GM23338 (cell line): ENCODE data around the gene FCHO2. TPM values are rescaled to one million over a fixed set of nuclear protein-coding genes. Genes with fewer than 3 reads are reported as not detected.

Experiments
- ATAC-seq: fragments of 200-7000 bp; cut with Tn5 transposase; 3 replicates; pipeline ENCODE4 v1.9.1; 2020
- DNase-seq: peaks from one replicate; pipeline ENCODE4 v3.0.0-alpha.2; 2015; ENCODE audit warnings: low spot score
- H2AFZ ChIP-seq: fragments of 200-600 bp; sonication (generic); 2 replicates; pipeline ENCODE4 v1.8.0; 2016; ENCODE audit warnings: antibody characterized with exemption, mild to moderate bottlenecking, moderate library complexity
- H3F3A ChIP-seq: fragments of 200-600 bp; sonication (generic); replicated peaks from 2 replicates; pipeline ENCODE4 v1.8.0; 2017; ENCODE audit warnings: antibody characterized with exemption, mixed run types, low read depth
- H3K27ac ChIP-seq: fragments of 200-600 bp; sonication (generic); 2 replicates; pipeline ENCODE4 v1.6.1; 2016; ENCODE audit warnings: low read depth
- H3K27me3 ChIP-seq: fragments of 200-600 bp; sonication (generic); 2 replicates; pipeline ENCODE4 v1.8.0; 2016; ENCODE audit warnings: mild to moderate bottlenecking, mixed run types, moderate library complexity; ENCODE audit not compliant: insufficient read depth
- H3K36me3 ChIP-seq: fragments of 200-600 bp; sonication (generic); 2 replicates; pipeline ENCODE4 v1.8.0; 2016; ENCODE audit warnings: mild to moderate bottlenecking; ENCODE audit not compliant: insufficient read depth
- H3K4me1 ChIP-seq: fragments of 200-600 bp; sonication (generic); 2 replicates; pipeline ENCODE4 v1.8.0; 2016; ENCODE audit warnings: mild to moderate bottlenecking, moderate library complexity; ENCODE audit not compliant: insufficient read depth
- H3K4me2 ChIP-seq: fragments of 200-600 bp; sonication (generic); 2 replicates; pipeline ENCODE4 v1.7.1; 2017; ENCODE audit warnings: mixed run types
- H3K4me3 ChIP-seq: fragments of 200-600 bp; sonication (generic); 2 replicates; pipeline ENCODE4 v1.6.1; 2016; ENCODE audit warnings: mixed run types
- H3K79me2 ChIP-seq: fragments of 200-600 bp; sonication (generic); replicated peaks from 2 replicates; pipeline ENCODE4 v1.8.0; 2017; ENCODE audit warnings: mild to moderate bottlenecking; ENCODE audit not compliant: insufficient read depth
- H3K9me2 ChIP-seq: fragments of 200-600 bp; sonication (generic); 2 replicates; pipeline ENCODE4 v1.8.0; 2017; ENCODE audit not compliant: insufficient read depth
- H4K20me1 ChIP-seq: fragments of 200-600 bp; sonication (generic); replicated peaks from 2 replicates; pipeline ENCODE4 v1.8.0; 2017; ENCODE audit warnings: mild to moderate bottlenecking; ENCODE audit not compliant: insufficient read depth
- H3K27ac Mint-ChIP-seq: 2 replicates; pipeline ENCODE4 v1.8.0; 2020; ENCODE audit warnings: inconsistent platforms, mild to moderate bottlenecking, moderate library complexity, mixed read lengths
- H3K27me3 Mint-ChIP-seq: 3 replicates; pipeline ENCODE4 v1.8.0; 2022; ENCODE audit warnings: low read depth, mild to moderate bottlenecking, moderate library complexity, mixed read lengths, inconsistent platforms; ENCODE audit not compliant: insufficient read depth, poor library complexity
- H3K36me3 Mint-ChIP-seq: 3 replicates; pipeline ENCODE4 v1.8.0; 2021; ENCODE audit warnings: low read depth, mild to moderate bottlenecking, inconsistent platforms, moderate library complexity, mixed read lengths
- H3K4me1 Mint-ChIP-seq: 3 replicates; pipeline ENCODE4 v1.8.0; 2020; ENCODE audit warnings: mild to moderate bottlenecking, inconsistent platforms, mixed read lengths
- H3K4me3 Mint-ChIP-seq: 3 replicates; pipeline ENCODE4 v1.8.0; 2021; ENCODE audit warnings: moderate library complexity, mild to moderate bottlenecking, inconsistent platforms, mixed read lengths
- H3K9me3 Mint-ChIP-seq: 3 replicates; pipeline ENCODE4 v1.8.0; 2020; ENCODE audit warnings: moderate library complexity, mild to moderate bottlenecking, inconsistent platforms, mixed read lengths
- CREB1 ChIP-seq: fragments of 250-450 bp; sonication (Bioruptor Pico); IDR thresholded peaks from 2 replicates; pipeline ENCODE4 v1.5.0; 2020; ENCODE audit warnings: low read depth, mild to moderate bottlenecking, moderate library complexity
- EZH2 ChIP-seq: fragments of 200-600 bp; sonication (generic); IDR thresholded peaks from one replicate; pipeline ENCODE4 v1.8.0; 2017; ENCODE audit warnings: antibody characterized with exemption, mild to moderate bottlenecking, low read depth; ENCODE audit not compliant: unreplicated experiment
- EZH2phosphoT487 ChIP-seq: fragments of 200-600 bp; sonication (generic); IDR thresholded peaks from one replicate; pipeline ENCODE4 v1.8.1; 2018; ENCODE audit warnings: antibody characterized with exemption; ENCODE audit not compliant: unreplicated experiment
- JUNB ChIP-seq: IDR thresholded peaks from one replicate; pipeline ENCODE4 v1.6.1; 2016; ENCODE audit warnings: antibody characterized with exemption; ENCODE audit not compliant: unreplicated experiment
- NANOG ChIP-seq: IDR thresholded peaks from 2 replicates; pipeline ENCODE4 v1.6.1; 2016; ENCODE audit warnings: antibody characterized with exemption, borderline replicate concordance
- POLR2AphosphoS5 ChIP-seq: IDR thresholded peaks from 2 replicates; pipeline ENCODE4 v1.6.1; 2016; ENCODE audit warnings: antibody characterized with exemption, low read depth
- STAT1 ChIP-seq: IDR thresholded peaks from one replicate; pipeline ENCODE4 v1.6.1; 2016; ENCODE audit warnings: antibody characterized with exemption; ENCODE audit not compliant: unreplicated experiment
- ZNF114 ChIP-seq: fragments of 250-450 bp; sonication (Bioruptor Pico); IDR thresholded peaks from 2 replicates; pipeline ENCODE4 v1.5.0; 2020; ENCODE audit warnings: mild to moderate bottlenecking, moderate library complexity
- ZNF331 ChIP-seq: fragments of 250-450 bp; sonication (Bioruptor Pico); IDR thresholded peaks from 2 replicates; pipeline ENCODE4 v1.5.0; 2020; ENCODE audit warnings: low read depth, mild to moderate bottlenecking, moderate library complexity
- polyA plus RNA-seq: library from polyadenylated mRNA; unstranded; fragments of >200 nt; fragmentation: Nextera tagmentation; extraction: Ambion mirVana; gene quantifications from 2 replicates; pipeline ENCODE4 v1.2.1, GENCODE V29; 2016
- total RNA-seq: library from RNA; depleted of rRNA; stranded (reverse); fragments of >200 nt; shearing (Covaris generic); gene quantifications from 2 replicates; pipeline ENCODE4 v1.2.3, GENCODE V29; 2014
- TF ChIP-seq, protein P1 (sequence below), 2 experiments: fragments of 200-600 bp in 1 of 2; sonication (generic) in 1 of 2; conservative IDR thresholded peaks; 2 replicates each; pipeline versions ENCODE4 v1.5.1 to v1.6.1; 2016 to 2017; ENCODE audit warnings: antibody characterized with exemption in 2 of 2, low read depth in 2 of 2, mild to moderate bottlenecking in 2 of 2, moderate library complexity in 1 of 2
- TF ChIP-seq, protein P2 (sequence below): IDR thresholded peaks from one replicate; pipeline ENCODE4 v1.6.1; 2018; ENCODE audit warnings: antibody characterized with exemption; ENCODE audit not compliant: unreplicated experiment
- TF ChIP-seq, protein P3 (sequence below): IDR thresholded peaks from 2 replicates; pipeline ENCODE4 v1.6.1; 2016; ENCODE audit warnings: antibody characterized with exemption
- TF ChIP-seq, protein P4 (sequence below): fragments of 250-450 bp; sonication (Bioruptor Pico); IDR thresholded peaks from 2 replicates; pipeline ENCODE4 v1.5.0; 2020; ENCODE audit warnings: mild to moderate bottlenecking, moderate library complexity

FCHO2 gene
- total and polyA plus RNA-seq, 2 experiments from 2014 or later = 8.4 to 10.1 TPM

DNA sequence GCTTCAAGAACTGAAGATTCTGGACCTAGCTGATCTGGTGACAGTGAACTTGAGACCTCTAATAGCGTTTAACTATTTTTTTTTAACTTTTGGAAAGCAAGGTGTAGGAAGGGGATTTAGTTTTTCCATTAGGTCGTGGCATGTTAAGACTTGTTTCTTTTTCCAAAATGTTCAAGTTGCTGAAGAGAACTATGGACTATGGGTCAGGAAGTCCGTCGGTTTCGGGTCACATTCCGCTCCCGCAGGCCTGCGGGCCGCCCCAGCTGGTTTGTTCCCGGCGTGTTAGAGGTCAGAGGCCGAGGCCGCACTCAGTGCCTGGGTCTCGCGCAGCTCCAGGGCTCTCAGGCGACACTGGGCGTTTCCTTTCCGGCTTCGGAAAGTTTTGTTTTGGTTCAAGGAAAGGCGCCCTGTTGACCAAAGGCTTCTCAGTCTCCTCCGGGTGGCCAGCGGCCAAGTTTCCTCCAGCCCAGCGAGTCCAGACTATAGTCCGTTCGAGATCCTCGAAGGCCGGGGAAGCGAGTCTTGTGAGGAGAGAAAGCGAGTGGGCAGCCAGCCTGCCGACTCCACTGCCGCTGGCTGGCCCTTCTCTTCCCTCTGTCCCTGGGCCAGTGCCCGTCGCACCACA is 586 bp upstream of the FCHO2 start:
- ATAC-seq (peak; percentile 75), DNase-seq (peak; percentile 78)

More for the DNA sequence above, 586 bp upstream of the FCHO2 start:
- H4K20me1 ChIP-seq = no peaks in the 10 kb centered on the region
- peak overlapping the region; percentile 92 for H3K27ac ChIP-seq
- H3K4me3 Mint-ChIP-seq = peak overlapping the region; percentile 86
- peak overlapping the region; percentile 83 for H3K4me2 ChIP-seq
- H3K36me3 ChIP-seq = no peaks in the 10 kb centered on the region
- H3K36me3 Mint-ChIP-seq = no peaks in the 10 kb centered on the region; the same call in 2 of the 3 replicates
- H3K9me3 Mint-ChIP-seq = no peaks in the 10 kb centered on the region
- H3K4me3 ChIP-seq = peak overlapping the region; percentile 70
- H3K27me3 ChIP-seq = peaks cover 8% of the 10 kb centered on the region; the same call in 1 of the 2 replicates
- TF ChIP-seq, protein P1, sequence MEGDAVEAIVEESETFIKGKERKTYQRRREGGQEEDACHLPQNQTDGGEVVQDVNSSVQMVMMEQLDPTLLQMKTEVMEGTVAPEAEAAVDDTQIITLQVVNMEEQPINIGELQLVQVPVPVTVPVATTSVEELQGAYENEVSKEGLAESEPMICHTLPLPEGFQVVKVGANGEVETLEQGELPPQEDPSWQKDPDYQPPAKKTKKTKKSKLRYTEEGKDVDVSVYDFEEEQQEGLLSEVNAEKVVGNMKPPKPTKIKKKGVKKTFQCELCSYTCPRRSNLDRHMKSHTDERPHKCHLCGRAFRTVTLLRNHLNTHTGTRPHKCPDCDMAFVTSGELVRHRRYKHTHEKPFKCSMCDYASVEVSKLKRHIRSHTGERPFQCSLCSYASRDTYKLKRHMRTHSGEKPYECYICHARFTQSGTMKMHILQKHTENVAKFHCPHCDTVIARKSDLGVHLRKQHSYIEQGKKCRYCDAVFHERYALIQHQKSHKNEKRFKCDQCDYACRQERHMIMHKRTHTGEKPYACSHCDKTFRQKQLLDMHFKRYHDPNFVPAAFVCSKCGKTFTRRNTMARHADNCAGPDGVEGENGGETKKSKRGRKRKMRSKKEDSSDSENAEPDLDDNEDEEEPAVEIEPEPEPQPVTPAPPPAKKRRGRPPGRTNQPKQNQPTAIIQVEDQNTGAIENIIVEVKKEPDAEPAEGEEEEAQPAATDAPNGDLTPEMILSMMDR (conservative IDR thresholded peaks at IDR 0.05; ENCODE audit: low read depth in 2 of 2) = no peak
- TF ChIP-seq, protein P2, sequence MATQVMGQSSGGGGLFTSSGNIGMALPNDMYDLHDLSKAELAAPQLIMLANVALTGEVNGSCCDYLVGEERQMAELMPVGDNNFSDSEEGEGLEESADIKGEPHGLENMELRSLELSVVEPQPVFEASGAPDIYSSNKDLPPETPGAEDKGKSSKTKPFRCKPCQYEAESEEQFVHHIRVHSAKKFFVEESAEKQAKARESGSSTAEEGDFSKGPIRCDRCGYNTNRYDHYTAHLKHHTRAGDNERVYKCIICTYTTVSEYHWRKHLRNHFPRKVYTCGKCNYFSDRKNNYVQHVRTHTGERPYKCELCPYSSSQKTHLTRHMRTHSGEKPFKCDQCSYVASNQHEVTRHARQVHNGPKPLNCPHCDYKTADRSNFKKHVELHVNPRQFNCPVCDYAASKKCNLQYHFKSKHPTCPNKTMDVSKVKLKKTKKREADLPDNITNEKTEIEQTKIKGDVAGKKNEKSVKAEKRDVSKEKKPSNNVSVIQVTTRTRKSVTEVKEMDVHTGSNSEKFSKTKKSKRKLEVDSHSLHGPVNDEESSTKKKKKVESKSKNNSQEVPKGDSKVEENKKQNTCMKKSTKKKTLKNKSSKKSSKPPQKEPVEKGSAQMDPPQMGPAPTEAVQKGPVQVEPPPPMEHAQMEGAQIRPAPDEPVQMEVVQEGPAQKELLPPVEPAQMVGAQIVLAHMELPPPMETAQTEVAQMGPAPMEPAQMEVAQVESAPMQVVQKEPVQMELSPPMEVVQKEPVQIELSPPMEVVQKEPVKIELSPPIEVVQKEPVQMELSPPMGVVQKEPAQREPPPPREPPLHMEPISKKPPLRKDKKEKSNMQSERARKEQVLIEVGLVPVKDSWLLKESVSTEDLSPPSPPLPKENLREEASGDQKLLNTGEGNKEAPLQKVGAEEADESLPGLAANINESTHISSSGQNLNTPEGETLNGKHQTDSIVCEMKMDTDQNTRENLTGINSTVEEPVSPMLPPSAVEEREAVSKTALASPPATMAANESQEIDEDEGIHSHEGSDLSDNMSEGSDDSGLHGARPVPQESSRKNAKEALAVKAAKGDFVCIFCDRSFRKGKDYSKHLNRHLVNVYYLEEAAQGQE = no peak
- TF ChIP-seq, protein P3, sequence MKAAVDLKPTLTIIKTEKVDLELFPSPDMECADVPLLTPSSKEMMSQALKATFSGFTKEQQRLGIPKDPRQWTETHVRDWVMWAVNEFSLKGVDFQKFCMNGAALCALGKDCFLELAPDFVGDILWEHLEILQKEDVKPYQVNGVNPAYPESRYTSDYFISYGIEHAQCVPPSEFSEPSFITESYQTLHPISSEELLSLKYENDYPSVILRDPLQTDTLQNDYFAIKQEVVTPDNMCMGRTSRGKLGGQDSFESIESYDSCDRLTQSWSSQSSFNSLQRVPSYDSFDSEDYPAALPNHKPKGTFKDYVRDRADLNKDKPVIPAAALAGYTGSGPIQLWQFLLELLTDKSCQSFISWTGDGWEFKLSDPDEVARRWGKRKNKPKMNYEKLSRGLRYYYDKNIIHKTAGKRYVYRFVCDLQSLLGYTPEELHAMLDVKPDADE = no peak
- TF ChIP-seq JUNB = no peak
- TF ChIP-seq ZNF114 (CRISPR knock-in tag) = no peak
- TF ChIP-seq, protein P4, sequence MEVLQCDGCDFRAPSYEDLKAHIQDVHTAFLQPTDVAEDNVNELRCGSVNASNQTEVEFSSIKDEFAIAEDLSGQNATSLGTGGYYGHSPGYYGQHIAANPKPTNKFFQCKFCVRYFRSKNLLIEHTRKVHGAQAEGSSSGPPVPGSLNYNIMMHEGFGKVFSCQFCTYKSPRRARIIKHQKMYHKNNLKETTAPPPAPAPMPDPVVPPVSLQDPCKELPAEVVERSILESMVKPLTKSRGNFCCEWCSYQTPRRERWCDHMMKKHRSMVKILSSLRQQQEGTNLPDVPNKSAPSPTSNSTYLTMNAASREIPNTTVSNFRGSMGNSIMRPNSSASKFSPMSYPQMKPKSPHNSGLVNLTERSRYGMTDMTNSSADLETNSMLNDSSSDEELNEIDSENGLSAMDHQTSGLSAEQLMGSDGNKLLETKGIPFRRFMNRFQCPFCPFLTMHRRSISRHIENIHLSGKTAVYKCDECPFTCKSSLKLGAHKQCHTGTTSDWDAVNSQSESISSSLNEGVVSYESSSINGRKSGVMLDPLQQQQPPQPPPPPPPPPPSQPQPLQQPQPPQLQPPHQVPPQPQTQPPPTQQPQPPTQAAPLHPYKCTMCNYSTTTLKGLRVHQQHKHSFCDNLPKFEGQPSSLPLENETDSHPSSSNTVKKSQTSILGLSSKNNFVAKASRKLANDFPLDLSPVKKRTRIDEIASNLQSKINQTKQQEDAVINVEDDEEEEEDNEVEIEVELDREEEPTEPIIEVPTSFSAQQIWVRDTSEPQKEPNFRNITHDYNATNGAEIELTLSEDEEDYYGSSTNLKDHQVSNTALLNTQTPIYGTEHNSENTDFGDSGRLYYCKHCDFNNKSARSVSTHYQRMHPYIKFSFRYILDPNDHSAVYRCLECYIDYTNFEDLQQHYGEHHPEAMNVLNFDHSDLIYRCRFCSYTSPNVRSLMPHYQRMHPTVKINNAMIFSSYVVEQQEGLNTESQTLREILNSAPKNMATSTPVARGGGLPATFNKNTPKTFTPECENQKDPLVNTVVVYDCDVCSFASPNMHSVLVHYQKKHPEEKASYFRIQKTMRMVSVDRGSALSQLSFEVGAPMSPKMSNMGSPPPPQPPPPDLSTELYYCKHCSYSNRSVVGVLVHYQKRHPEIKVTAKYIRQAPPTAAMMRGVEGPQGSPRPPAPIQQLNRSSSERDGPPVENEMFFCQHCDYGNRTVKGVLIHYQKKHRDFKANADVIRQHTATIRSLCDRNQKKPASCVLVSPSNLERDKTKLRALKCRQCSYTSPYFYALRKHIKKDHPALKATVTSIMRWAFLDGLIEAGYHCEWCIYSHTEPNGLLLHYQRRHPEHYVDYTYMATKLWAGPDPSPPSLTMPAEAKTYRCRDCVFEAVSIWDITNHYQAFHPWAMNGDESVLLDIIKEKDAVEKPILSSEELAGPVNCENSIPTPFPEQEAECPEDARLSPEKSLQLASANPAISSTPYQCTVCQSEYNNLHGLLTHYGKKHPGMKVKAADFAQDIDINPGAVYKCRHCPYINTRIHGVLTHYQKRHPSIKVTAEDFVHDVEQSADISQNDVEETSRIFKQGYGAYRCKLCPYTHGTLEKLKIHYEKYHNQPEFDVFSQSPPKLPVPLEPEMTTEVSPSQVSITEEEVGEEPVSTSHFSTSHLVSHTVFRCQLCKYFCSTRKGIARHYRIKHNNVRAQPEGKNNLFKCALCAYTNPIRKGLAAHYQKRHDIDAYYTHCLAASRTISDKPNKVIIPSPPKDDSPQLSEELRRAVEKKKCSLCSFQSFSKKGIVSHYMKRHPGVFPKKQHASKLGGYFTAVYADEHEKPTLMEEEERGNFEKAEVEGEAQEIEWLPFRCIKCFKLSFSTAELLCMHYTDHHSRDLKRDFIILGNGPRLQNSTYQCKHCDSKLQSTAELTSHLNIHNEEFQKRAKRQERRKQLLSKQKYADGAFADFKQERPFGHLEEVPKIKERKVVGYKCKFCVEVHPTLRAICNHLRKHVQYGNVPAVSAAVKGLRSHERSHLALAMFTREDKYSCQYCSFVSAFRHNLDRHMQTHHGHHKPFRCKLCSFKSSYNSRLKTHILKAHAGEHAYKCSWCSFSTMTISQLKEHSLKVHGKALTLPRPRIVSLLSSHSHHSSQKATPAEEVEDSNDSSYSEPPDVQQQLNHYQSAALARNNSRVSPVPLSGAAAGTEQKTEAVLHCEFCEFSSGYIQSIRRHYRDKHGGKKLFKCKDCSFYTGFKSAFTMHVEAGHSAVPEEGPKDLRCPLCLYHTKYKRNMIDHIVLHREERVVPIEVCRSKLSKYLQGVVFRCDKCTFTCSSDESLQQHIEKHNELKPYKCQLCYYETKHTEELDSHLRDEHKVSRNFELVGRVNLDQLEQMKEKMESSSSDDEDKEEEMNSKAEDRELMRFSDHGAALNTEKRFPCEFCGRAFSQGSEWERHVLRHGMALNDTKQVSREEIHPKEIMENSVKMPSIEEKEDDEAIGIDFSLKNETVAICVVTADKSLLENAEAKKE (CRISPR knock-in tag) = no peak
- no peak for TF ChIP-seq STAT1
- TF ChIP-seq EZH2 = no peak
- TF ChIP-seq ZNF331 (CRISPR knock-in tag) = no peak
- TF ChIP-seq CREB1 (CRISPR knock-in tag) = no peak
- TF ChIP-seq POLR2AphosphoS5 = no peak
- TF ChIP-seq NANOG = no peak
- TF ChIP-seq EZH2phosphoT487 = no peak
- H2AFZ ChIP-seq = peak overlapping the region; percentile 72
- peak overlapping the region; percentile 91 for H3K27ac Mint-ChIP-seq
- peaks cover 6% of the 10 kb centered on the region for H3K27me3 Mint-ChIP-seq
- peaks cover 18% of the 10 kb centered on the region for H3K4me1 ChIP-seq
- H3K79me2 ChIP-seq = peaks cover 29% of the 10 kb centered on the region
- H3K9me2 ChIP-seq = no peaks in the 10 kb centered on the region; the same call in 1 of the 2 replicates
- peaks cover 18% of the 10 kb centered on the region for H3K4me1 Mint-ChIP-seq
- H3F3A ChIP-seq = no peaks in the 10 kb centered on the region
